Esophagus muscularis mucosa (tissue), 4 donors: ENCODE measurements around the gene TMPRSS2.

Experiments used
- CTCF ChIP-seq, 3 experiments: fragments of 200-600 bp in 2 of 3; fragments of 450-650 bp in 1 of 3; sonication (generic) in 2 of 3; IDR thresholded peaks; one replicate each; pipeline ENCODE4 v1.5.1; 2017 to 2019; ENCODE audit warnings: antibody characterized with exemption in 3 of 3, mild to moderate bottlenecking in 2 of 3, moderate library complexity in 1 of 3
- EP300 ChIP-seq: sonication (generic); formaldehyde crosslinking; IDR thresholded peaks from one replicate; pipeline ENCODE4 v1.6.1; 2017; ENCODE audit warnings: antibody characterized with exemption
- POLR2A ChIP-seq: fragments of 450-650 bp; IDR thresholded peaks from one replicate; pipeline ENCODE4 v1.6.1; 2017; ENCODE audit warnings: antibody characterized with exemption, moderate library complexity, mild to moderate bottlenecking, low read depth

GRCh38 chr21:41508415-41509144 is 622 bp upstream of the TMPRSS2 start:
- TF ChIP-seq CTCF (IDR thresholded peaks at IDR 0.05) (no peak), POLR2A (no peak), EP300 (no peak)
